GM21723 (cell line): ENCODE data around the gene WDR88.

Experiments
- ATAC-seq: cut with Tn5 transposase; IDR thresholded peaks from one replicate; pipeline ENCODE4 v1.9.1; 2021; ENCODE audit warnings: mild to moderate bottlenecking, moderate library complexity; ENCODE audit not compliant: unreplicated experiment

WDR88 gene

DNA sequence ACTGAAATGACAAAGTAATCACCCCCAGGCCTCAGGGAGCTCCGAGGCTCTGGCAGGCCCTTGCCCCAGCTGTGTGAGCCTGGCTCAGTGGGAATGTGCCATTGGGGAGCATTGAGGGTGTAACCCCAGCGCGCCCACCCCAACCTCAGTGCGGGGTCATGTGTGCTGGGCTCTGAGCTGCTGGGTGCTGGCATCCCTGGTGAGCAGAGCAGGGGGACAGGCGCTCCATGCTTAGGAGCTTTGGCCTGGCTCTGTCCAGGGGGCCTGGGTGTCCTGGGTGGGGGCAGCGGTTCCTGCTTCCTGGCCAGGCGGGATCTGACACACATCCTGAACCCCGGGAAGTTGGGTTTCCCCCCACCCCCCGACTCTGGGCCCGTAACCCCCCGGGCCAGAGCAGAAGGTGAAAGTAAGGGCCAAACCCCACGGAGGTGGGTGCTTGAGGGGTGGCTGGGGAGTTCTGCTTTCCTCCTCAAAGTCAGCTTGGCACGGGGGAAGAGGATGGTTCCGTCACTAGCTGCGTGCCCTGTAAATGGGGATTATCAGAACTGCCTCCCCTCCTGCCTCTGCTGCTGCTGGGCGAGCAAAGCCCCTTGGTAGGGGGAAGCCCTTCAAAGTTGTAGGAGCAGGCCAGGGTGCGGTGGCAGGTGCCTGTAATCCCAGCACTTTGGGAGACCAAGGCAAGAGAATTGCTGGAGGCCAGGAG, 63.9 kb downstream of the WDR88 start:
- ATAC-seq: no peak

- ATAC-seq: no peak
These were observed 64.7 kb downstream of the WDR88 start for GRCh38 chr19:33196446-33197193.

DNA sequence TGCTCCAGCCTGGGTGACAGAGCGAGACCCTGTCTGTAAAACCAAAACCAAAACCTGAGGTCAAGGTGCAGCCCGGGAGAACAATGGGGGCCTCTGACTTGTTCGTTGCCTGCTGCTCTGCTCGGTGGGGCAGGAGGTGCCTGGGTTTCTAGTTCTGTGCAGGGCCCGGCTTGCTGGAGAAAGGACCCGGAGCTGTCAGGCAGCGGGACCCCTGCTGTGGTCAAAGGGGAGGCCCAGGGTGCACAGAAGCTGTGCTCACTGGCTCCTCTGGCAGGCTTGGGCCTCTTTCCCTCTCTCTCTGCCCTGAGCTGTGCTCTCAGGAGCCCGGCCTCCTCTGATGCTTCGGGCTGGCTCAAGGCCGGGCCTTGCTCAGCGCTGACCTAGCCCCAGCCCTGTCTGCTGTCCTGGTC, 65.7 kb downstream of the WDR88 start:
- ATAC-seq: no peak

DNA sequence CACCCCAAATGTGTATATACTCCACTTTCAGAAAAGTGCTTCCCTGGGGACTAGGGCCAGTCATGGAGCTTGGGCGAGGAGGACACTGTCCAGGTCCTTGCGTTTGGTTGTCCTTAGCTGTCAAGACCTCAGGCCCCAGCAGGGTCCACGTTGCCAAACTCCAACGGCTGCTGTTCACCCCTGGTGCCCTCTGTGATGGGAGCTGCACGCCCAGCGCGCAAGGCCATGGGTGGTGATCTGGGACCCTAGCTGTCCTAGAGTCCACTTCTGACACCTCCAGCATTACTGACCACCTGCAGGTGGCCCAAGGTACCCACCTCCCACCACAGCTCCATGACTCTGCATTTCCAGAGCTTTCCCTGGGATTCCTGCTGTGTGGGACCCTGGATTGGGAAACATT, 66.3 kb downstream of the WDR88 start:
- ATAC-seq: no peak

DNA sequence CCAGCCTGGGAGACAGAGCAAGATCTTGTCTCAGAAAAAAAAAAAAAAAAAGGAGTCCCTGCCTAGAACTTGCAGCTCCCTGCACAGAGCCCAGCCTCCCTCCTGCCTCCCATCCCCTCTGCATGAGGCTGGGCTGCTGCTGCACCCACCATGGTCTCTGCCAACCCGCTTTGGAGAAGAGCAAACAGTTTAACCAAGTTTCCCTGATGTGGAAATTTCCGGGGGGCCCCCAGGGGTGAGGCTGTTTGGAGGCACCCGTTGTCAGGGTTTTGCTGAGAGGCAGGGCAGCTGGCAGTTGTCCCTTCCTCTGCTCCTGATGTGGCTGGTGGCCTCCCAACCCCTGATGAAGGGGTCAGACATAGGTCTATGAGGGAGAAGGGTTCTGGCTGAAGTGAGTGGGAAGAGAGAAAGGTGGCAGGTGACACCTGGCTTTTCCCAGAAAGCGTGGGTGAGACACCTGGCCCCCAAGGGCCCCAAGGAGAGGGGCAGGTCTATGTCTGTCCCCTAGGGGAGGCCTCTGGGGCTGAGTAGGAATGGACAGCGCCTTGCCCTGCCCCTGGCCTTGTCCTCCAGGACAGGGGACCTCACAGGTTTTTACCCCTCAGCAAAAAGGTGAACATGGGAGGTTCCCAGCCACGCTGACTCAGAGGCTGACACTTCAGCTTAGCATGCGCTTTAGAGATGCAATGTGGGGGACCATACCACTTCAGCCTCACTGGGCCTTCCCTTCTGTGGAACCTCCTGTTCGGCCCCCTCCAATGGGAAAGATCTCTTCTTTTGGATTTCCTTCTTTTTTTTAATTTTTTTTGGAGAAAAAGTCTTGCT, 67.7 kb downstream of the WDR88 start:
- no peak for ATAC-seq

GRCh38 chr19:33201473-33201872, 69.6 kb downstream of the WDR88 start:
- ATAC-seq: no peak

DNA sequence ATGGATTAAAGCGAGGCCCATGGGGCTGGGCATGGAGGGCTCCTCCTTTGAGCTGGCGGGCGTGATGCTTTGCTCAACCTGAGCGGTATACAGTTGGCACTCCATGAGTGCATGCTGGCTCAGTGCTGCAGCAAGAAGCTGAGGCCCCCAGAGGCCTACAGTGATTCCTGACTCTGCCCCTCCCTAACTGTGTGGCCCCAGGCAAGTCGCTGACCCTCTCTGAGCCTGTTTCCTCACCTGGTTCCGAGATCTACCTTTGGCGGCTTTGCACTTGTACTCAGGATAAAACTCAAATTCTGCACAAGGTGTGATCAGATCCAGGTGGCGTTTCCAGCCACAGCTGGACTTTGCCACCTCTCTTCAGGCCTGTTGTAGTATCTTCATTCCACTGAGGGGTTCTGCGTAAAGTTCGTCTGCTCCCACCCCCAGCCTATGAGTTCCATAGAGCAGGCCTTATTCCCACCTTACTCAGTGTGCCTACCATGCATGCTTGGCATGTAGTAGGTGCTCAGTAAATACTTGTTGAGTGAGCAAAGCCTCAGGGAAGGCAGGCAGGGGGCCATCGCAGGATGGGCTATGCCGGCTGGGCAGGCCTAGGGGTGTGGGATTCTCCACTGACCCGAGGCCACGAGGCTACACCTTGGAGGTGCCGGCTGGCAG, 70.1 kb downstream of the WDR88 start:
- ATAC-seq: no peak

DNA sequence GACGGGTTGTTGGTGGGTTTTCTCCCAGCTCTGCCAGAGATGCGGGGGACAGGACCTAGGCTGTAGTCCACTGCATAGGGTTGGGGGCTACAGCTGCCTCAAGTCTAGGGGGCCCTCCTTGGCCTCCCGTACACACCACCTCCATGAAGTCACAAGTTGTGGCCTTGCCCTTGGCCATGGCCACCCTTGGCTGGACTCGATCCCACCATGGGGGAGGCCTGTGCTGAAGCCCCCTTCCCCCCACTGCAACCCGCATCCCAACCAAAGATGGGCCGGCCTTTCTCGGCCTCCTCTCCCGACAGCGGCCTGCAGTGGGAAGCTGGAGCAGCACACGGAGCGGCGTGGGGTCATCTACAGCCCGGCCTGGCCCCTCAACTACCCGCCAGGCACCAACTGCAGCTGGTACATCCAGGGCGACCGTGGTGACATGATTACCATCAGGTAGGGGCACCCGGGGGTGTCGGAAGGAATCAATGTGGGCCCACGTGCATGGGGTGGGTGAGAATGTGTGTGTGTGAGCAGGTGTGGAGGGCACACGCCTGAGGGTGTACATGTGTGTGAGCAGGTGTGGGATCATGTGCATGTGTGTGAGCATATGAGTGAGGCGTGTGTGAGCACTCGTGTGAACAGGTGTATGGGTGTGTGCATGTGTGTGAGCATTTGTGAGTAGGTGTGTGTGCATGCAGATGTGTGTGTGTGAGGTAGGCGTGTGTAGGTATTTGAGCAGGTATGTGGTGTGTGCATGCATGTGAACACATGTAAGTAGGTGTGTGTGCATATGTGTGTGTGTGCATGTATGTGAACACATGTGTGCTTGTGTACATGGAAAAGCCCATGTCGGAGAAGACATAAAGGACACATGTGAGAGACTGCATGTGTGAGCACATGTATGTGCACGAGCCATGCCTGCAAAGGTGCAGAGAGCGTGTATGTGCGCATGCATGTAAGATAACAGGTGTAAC, 70.9 kb downstream of the WDR88 start:
- ATAC-seq: no peak

DNA sequence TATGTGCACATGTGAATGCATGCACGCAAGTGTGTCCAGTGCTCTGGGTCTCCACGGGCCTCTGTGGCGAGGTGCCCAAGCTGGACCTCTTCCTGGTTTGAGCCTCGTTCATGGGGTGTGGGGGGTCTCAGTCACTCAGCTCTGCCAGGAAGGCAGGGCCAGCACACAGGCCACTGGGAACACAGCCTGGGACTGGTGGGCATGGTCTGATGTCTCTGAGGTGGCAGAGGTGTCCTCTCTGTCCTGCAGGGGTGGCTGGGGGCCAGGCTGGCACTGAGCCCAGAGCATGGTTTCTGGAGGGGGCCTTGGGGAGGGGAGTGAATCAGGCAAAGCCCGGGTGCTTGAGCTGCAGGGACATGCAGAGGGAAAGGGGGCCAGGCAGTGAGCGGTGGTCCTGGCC, 71.6 kb downstream of the WDR88 start:
- no peak for ATAC-seq

- ATAC-seq: no peak
These were observed 72.4 kb downstream of the WDR88 start for GRCh38 chr19:33204136-33204973.

GRCh38 chr19:33205110-33205509, 73.2 kb downstream of the WDR88 start:
- no peak for ATAC-seq

- no peak for ATAC-seq
These were observed 73.8 kb downstream of the WDR88 start for GRCh38 chr19:33205531-33206260.

DNA sequence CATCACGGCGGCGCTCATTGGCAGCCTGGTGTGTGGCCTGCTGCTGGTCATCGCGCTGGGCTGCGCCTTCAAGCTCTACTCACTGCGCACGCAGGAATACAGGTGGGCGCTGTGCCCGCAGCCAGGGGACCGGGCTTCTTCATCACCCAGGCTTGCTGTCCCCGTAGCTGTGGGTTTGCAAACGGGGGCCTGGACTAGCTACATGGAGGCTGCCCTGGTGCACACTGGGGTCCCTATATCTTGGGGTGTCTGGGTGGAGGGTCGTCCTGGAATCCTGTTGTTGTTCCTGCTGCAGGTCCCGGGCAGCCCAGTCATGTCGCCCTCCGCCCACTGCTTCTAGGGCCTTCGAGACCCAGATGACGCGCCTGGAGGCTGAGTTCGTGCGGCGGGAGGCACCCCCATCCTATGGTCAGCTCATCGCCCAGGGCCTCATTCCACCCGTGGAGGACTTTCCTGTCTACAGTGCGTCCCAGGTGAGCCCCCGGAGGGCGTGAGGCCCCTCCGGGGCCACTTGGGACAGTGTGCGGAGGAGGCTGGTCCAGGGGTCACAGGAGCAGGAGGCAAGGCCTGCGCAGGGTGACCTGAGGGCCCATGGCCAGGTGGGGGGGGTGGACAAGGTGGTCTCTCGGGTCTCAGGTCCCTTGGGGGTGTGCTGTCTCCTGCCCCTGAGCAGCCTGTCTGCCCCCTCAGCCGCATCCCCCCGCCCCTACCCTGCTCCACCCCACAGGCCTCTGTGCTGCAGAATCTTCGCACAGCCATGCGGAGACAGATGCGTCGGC, 74.5 kb downstream of the WDR88 start:
- ATAC-seq: no peak

GRCh38 chr19:33207040-33207620, 75.2 kb downstream of the WDR88 start:
- ATAC-seq: no peak

GRCh38 chr19:33207903-33208302, 76.0 kb downstream of the WDR88 start:
- no peak for ATAC-seq

DNA sequence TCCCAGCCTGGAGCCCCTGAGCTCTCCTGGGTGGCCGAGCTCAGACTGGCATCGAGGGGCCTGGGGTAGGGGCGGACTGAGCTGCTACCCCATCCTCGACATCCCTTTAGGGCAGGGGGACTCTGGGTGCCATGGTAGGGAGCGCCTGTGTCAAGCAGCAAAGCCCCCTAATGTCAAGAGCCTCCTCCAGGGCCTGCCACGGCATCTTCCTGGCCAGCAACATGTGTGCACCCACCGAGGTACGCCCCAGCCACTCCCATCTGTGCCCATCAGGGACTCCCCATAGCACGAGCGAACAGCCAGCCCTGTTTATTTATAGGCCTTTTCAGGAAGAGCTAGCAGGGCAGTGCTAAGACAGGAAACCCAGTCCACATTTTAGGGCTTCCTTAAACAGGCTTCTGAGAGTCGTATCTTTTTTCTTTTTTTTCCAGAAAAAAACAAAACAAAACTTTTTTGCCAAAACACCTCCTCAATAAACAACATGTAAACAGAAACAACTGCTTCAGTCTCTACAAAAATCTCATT, 76.5 kb downstream of the WDR88 start:
- ATAC-seq: no peak
